ENCODE data around the gene ZNRF3.

The ZNRF3 gene

DNA sequence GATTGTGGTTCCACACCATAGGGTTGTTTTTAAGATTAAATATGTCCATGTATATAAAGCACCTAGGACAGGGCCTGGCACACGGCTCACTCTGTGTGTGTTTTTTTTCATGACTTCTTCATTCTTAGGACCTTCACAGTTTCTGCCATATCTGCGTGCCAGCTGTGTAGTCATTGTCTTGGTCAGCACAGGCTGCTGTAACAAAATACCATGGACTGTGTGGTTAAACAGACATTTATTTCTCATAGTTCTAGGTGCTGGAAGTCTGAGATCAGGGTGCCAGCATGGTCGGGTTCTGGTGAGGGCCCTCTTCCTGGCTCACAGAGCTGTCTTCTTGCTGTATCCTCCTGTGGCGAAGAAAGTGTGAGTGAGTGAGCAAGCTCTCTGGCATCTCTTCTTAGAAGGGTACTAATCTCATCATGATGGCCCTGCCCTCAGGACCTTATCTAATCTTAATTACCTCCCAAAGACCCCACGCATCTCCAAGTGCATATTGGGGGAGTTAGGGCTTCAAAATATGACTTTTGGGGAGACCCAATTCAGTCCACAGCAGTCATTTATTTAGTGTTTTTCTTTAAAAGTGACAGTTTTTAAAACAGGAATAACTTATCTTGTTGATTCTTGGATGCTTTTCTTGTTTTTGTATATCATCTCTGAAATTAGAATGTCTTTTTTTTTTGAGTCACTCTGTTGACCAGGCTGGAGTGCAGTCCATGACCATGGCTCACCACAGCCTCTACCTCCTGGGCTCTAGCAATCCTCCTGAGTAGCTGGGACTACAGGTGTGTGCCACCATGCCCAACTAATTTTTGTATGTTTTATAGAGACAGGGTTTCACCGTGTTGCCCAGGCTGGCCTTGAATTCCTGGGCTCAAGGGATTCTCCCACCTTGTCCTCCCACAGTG, 70.9 kb downstream of the ZNRF3 start:
- FAIRE-seq: no peak

DNA sequence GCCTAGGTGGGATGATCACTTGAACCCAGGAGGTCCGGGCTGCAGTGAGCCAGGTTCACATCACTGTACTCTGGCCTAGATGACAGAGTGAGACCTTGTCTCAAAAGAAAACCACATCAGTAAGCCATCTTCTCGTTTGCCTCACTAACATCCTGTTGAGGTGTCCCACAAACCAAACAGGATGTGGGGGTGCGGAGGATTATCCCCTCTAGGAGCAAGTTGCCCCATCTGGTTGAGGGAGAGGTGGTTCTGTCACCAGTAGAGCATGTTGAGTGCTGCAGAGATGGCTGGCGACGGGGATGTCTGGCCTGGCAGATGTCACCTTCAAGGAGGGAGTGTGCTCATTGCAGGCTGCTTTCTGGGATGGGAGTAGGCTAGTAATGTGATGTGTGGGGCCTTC, 72.4 kb downstream of the ZNRF3 start:
- no peak for FAIRE-seq

DNA sequence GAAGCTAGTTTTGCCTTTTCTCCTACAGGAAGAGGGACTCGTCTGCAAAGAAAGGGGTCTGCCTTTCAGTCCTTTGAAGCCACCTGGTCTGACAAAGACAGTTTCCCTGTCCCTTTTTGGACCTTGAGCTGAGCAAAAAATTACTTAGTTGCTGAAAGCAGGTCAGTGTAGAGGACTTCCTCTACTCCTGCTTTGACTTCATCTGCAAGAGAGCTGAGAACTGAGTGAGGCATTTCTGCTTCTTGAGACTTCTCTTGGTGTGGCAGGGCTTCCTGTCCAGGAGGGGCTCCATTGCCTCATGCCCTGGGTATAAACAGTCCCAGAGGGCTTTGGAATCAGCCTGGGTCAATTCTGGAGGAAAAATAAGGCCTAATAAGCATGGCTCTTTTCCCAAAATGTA, 73.1 kb downstream of the ZNRF3 start:
- no peak for FAIRE-seq

DNA sequence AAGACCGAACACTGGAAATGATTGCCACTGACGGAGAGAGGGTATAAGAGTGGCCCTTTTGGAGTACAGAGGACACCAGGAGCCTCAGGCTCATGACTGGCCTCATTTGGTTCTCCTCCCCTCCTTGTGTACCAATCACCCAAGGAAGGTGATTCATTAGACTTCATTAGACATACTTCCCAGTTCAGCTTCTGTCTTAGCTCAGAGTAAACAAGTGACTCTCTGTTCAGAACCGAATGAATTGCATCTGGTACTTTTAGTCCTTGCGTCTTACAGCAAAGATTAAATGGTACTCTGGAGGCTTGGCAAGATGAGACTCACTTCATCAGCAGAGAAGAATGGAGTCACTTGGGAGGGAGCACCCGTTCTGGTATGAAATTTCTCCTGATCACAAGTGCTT, 75.2 kb downstream of the ZNRF3 start:
- FAIRE-seq: no peak

DNA sequence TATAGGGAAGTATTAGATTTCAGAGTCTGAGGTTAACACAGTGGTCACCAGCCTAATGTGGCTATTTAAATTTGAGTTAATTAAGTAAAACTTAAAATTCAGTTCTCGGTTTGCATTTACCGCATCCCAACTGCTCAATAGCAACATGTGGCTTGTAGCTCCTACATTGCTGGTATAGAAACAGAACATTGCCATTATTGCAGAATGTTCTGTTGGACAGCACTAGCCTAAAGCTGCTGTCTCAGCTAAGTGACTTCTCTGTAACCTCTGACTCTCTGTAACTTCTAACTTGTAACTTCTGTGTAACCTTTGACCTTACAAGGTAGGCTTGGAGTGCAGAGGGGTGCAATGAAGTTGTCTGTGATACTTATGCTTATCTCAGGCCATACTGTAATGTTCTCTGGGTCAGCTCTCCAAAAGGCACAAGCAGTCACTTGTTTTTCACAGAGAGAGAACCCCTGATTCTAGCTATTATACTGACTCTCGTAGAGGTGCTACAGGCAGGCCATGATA, 78.7 kb downstream of the ZNRF3 start:
- no peak for FAIRE-seq

DNA sequence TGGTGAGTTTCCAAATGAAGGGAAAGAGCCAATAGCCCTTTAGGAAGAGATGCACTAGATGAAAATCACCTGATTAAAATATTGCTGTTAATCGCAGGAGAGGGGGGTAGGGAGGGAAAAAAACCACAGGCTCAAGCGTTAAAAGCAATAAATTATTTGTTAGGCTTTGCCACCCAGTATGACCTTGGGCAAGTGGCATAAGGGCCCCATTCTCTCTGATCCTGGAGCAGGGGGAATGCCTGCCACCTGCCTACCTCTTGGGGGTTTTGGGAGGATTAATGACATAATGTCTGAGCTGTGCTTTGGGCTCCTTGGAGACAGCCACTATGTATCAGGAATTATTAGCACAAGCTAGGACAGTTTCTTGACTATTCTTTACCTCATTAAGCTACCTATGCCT, 80.0 kb downstream of the ZNRF3 start:
- no peak for FAIRE-seq

DNA sequence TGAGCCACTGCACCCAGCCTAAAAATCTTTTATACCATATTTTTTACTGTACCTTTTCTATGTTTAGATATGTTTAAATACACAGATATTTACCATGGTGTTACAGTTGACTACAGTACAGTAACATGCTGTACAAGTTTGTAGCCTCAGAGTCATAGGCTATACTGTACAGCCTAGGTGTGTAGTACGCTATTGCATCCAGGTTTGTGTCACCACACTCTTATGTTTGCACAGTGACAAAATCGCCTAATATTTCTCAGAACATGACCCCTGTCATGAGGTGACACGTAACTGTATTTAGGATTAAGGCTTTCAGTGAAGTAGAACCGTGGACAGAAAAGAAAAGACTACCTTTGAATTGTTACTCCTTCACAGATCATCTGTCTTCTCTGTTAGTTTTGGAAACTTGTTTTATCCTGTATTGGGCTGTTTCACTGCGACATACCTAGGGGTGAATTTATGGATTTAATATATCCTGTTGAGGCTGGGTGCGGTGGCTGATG, 83.8 kb downstream of the ZNRF3 start:
- FAIRE-seq: no peak

DNA sequence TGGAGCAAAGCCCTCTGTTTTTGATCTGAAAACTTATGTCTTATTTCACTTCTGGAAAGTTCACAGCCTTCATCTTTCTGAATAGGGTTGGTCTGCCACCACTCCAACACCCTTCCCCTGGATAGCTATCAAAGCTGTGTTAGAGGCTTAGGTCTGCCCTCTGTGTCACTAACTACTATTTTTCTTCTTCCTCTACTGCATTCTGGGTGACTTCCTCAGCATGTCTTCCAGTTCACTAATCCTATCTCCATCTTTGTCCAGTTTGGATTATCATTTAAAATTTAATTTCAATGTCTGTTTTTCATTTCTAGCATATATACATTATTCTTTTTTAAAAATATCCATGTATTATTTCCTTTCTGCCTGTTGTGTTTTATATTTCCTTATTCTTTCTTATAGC, 84.6 kb downstream of the ZNRF3 start:
- FAIRE-seq: no peak

DNA sequence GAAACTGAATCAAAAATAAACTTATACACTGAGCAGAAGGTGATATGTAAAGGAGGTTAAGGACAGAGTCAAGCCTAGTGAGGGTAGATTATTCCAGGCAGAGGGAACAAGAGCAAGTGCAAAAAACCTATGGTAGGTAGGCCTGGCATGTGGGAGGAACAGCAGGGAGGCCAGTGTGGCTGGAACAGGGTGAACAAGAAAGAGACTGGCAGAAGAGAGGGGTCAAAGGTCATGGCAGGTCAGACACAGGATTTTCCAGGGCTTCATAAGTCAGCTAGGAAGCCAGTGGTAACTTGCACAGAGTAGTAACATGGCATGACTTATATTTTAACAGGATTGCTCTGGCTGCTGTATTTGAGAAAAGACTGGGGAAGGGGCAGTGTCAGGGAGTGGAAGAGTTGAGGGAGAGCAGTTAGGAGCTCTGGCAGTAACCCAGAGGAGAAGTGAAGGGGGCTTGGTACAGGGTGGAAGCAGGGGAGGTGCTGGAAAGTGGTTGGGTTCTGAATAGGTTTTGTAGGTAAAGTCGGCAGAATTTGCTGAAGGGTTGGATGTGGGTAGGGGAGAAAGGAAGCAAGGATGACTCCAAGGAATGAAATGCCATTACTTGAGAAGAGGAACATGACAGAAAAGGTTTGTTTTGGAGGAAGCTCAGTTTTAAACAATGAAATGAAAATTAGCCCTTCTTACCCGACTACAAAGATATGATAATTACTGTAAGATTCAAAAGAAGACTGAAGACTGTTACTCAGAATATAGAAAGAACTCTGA, 86.2 kb downstream of the ZNRF3 start:
- FAIRE-seq: no peak

DNA sequence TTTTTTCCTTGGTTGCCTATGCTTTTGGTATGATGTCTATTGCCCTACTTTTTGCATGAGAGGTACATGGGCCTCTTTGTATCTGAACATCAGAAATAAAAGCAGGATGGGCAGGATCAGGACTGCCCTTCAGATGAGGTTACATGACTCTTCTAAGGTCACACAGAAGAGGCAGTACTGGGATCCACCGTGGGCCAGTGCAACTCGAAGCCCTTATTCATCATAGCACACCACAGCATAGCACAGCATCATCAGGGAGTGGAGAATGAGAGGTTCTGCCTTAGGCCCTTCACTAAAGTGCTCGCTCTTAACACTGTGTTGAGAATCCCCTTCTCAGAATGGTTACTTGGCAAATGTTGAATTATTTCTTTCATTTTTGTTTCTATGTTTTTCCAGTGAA, 90.0 kb downstream of the ZNRF3 start:
- FAIRE-seq: no peak

DNA sequence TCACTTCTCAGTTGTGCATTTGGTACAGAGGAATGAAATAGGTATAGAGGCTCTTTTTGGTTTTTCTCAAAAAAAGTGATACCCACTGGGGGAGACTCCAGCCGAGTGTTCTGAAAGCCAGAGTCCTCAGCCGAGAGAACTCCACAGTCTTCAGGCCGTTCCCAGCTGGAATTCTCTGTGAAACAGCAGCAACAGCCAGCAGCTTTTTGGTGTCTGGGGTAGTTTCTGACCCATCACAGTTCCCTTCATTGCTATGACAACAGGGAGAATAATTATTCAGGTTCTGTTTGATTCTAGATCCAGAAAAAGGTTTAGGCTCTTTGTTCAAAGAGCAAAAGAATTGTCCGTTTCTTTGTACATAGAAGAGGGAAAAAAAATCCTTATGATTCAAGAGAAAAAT, 93.7 kb downstream of the ZNRF3 start:
- FAIRE-seq: no peak

DNA sequence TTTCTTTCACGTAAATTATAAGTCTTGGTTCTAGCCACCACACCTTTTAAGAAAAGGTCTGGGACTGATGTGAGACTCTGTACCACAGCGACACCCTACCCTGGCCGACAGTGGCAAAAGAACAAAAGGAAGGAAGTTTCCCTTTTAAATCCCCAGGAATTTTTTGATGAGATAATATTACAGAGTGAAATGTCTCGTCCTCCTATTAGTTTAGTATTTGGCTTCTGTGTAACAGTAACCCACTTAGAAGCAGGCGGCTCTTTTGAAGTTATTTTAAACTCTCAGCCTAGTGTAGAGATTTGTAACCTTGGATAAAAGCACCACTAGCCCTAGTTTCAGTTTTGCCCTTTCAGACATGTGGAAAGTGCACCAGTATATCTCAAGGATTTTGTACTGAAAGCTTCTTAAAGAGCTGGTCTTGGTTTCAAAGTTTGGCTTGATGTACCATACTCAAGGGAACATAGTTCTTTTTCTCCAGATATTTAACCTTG, 94.2 kb downstream of the ZNRF3 start:
- no peak for FAIRE-seq

DNA sequence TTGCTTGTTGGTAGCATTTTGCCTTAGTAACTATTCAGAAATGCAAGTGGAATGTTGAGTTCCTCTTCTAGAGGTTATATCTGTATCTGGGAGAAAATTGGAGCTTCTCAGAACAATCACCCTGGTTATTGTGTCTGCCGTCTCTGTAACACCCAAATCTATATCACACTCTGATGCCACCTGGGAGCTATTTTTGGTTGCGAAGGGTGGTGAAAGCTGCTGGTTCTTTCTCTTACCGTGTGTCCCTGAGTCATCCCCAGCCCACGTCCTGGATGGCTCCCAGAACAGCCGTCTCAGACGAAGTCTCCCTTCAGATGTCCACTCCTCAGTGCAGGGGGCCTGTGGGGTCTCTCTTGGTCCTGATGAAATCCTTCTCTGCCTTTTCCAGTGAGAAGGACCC, 94.8 kb downstream of the ZNRF3 start:
- FAIRE-seq: no peak

DNA sequence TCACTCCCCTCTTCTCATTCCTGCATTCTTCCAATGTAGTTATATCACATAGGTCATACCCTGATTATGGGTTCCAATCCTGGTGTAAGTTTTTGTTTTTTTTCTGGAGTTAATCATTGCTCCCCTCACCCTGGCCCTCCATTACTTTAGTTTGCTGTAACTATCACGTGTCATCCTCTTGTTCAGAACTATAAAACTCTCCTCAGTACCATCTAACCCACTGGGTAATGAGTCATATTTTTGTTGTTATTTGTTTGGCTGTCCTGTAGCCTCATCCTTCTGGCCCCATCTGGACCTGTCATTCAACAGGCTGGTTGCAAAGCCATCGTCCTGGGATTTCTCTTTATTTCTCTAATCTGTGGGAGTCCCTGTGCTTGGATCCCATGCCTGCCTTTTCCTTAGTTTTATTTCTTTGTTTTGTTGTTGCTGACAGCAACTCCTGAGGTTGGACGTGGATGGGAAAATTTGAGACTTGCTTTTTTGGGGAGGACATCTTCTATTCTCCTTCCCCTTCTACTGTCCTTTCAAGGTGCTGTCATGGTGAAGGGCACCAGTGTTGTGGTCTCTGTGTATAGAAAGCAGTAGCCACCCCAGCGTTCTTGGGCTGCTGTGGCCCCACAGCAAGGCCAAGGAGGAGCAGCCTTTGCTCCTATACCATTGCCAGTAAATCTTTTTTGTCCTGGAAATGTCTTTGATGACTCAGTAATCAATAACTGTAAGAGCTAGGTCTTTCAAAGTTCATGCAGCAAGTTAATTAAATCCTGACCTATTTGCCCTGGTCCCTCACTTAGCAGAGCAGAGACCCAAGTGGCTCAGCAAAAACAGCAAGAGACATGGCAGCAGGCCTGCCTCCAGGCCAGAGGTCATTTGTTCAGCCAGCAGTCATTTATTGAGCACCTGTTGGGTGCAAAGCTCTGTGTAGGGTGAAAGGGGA, 95.8 kb downstream of the ZNRF3 start:
- no peak for FAIRE-seq

DNA sequence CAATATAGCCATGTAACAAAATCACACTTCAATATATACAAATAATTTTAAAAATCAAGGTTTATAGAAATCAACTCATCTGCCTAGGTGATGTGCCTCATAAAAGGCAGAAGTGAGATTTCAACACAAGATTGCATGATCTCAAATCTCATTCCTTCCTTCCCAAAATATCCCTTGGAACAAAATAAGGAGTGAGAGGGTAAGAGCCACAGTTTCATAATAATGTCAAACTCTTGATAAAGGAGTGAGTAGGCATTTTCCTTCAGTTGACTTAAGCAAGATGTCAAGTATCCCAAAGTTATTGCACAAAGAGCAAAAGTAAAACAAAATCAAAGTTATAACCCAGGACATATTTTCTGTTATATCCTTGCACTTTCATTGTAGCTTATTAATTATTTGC, 97.0 kb downstream of the ZNRF3 start:
- no peak for FAIRE-seq

DNA sequence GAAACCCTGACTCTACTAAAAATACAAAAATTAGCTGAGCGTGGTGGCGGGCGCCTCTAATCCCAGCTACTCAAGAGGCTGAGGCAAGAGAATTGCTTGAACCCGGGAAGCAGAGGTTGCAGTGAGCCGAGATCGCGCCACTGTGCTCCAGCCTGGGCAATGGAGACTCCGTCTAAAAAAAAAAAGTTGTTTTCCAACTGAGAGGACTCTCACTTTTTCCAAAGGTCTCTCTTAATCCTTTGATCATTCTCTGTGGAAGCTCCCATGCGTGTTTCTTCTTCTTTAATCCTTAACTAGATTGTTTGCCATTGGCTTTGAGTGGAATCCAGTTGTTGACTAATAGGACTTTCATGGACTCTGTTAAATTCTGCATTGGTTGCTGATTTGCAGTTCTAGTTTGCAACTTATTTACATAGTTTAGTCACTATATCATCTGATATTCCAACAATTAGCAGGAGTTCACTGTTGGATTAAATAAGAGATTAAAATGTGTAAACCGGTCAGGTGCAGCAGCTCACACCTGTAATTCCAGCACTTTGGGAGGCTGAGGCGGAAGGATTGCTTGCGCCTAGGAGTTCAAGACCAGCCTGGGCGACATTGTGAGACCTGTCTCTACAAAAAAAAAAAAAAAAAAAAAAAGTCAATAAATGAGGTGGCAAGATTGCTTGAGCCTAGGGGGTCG, 98.6 kb downstream of the ZNRF3 start:
- FAIRE-seq: no peak

DNA sequence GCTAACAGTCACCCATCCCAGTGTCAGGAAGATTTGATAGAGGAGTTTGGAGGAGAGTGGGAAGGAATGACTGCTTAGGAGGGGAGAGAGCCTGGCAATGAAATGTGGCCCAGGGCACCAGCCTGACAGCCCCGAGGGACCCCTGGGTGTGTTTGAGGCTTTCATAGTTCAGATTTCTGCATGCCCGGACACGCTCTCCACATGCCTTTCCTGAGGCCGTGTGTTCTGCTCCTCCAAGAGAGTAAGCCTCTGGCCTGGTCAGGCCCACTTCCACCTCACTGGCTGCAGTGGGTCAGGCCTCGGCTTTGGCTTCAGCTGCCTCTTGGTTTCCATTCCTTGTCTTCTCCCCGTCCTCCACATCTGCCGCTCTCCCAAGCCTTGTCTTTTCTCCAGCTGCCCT, 99.8 kb downstream of the ZNRF3 start:
- FAIRE-seq: no peak

DNA sequence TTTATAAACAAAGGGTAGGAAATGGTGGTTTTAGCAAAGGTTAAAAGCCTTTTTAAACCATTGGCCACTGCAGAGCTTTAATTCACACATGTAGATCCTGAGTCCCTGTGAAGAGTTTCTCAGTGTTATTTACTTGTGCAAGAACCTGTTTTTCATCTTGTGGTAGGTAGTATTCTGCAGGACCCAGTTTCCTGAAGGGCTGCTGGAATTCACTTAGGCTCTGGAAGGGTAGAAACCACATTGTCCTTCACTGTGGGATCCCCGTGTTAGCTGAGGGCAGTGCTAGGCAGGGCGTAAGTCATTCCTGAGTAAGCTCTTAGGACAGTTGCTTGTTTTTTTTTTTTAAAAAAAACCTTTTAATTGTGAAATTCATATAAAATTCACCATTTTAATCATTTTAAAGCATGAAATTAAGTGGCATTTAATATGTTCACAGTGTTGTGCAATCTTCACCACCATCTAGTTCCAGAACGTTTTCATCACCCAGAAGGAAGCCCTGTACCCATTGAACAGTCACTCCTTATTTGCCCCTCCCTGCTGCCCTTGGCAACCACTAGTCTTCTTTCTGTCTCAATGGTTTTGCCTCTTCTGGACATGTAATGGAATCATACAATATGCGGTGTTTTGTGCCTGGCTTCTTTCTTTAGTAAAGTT, 100.5 kb downstream of the ZNRF3 start:
- no peak for FAIRE-seq

DNA sequence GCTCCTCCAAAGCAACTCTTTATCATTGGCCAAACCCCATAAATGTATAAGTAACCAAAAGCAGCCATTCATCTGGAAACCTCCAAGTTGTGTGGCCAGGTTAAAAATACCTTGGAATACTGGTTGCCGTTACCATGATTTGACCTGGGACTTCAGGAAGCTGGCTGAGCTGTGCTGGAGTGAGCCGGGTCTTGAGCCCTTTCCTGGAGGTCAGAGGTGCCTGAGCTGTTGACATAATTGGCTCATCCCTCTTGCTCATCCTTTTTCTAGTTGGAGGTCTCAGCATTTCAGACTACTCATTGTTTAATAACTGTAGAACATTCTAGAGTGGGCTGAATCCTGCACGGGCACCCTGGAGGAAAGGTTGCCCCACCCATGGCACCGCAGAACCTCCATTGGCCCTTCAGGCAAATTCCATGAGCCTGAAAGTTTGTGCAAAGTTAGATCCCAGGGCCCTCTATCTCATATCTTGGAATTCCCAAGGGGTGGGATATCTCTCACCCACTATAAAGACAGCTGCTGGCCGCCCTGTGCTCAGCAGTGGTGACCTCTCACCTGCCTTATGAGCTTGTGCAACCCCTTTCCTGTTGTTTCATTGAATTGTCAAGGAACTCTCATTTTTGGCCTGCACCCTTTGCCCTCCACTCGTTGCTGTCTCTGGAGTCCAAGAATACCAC, 101.2 kb downstream of the ZNRF3 start:
- FAIRE-seq: no peak

DNA sequence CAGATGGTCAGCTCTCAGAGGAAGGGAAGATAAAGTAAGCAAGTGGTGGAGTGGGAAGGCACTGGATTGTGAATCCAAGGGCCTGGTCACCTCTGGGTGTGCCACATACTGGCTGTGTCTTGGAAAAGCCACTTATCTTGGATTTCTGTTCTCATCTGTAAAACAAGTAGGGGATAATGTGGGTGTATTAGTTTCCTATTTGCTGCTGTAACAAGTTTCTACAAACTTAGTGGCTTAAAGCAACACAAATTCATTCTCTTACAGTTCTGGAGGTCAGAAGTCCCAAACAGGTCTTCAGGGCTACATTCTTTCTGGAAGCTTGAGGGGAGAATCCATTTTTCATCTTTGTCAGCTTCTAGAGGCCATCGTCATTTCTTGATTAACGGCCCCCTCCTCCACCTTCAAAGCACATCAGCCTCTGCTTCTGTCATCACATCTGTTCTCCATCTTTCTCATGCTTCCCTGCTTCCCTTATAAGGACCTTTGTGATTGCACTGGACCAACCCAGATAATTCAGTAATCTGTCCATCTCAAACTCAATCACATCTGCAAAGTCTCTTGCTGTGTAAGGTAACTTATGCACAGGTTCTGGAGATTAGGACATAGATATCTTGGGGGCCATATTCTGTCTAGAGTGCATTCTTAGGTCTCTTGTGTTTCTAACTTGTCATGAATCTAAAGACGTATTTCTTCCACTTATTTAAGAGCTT, 102.4 kb downstream of the ZNRF3 start:
- FAIRE-seq: no peak

Data from TTC549 (cell line).